GM12891 (cell line): Measurements from ENCODE around the gene HNRNPA2B1. TPM values are rescaled to one million over a fixed set of nuclear protein-coding genes. Genes with fewer than 3 reads are reported as not detected.

Experiments used
- DNase-seq: peaks from one replicate; pipeline ENCODE4 v3.0.0; 2011; ENCODE audit warnings: low spot score; ENCODE audit not compliant: insufficient read length
- FAIRE-seq: peaks from 2 replicates; lab custom pipeline; 2011; peaks lifted over from hg19 to GRCh38; lab: Jason Lieb, UNC
- PAX5 ChIP-seq: IDR thresholded peaks from 2 replicates; pipeline ENCODE4 v1.6.1; 2011; ENCODE audit warnings: low read length, moderate library complexity, mild to moderate bottlenecking; ENCODE audit not compliant: insufficient read depth, severe bottlenecking
- POLR2A ChIP-seq: IDR thresholded peaks from 2 replicates; pipeline ENCODE4 v1.6.1; 2011; ENCODE audit warnings: low read depth, low read length, control low read depth
- POLR2AphosphoS5 ChIP-seq: IDR thresholded peaks from 2 replicates; pipeline ENCODE4 v1.6.1; 2011; ENCODE audit warnings: low read depth, low read length, control low read depth
- POU2F2 ChIP-seq: IDR thresholded peaks from 2 replicates; pipeline ENCODE4 v1.6.1; 2011; ENCODE audit warnings: low read depth, mild to moderate bottlenecking, control low read depth, low read length, moderate library complexity
- SPI1 ChIP-seq: IDR thresholded peaks from 2 replicates; pipeline ENCODE4 v1.6.1; 2011; ENCODE audit warnings: low read depth, low read length, control low read depth
- TAF1 ChIP-seq: IDR thresholded peaks from 2 replicates; pipeline ENCODE4 v1.6.1; 2011; ENCODE audit warnings: low read depth, low read length, control low read depth
- polyA plus RNA-seq: library from polyadenylated mRNA; unstranded; fragments of >200 nt; gene quantifications from one replicate; pipeline ENCODE4 v1.2.1, GENCODE V29; 2012; ENCODE audit warnings: low read depth, missing spikeins, inconsistent platforms; ENCODE audit not compliant: missing spikeins

Gene HNRNPA2B1
- polyA plus RNA-seq, result 848 TPM

DNA sequence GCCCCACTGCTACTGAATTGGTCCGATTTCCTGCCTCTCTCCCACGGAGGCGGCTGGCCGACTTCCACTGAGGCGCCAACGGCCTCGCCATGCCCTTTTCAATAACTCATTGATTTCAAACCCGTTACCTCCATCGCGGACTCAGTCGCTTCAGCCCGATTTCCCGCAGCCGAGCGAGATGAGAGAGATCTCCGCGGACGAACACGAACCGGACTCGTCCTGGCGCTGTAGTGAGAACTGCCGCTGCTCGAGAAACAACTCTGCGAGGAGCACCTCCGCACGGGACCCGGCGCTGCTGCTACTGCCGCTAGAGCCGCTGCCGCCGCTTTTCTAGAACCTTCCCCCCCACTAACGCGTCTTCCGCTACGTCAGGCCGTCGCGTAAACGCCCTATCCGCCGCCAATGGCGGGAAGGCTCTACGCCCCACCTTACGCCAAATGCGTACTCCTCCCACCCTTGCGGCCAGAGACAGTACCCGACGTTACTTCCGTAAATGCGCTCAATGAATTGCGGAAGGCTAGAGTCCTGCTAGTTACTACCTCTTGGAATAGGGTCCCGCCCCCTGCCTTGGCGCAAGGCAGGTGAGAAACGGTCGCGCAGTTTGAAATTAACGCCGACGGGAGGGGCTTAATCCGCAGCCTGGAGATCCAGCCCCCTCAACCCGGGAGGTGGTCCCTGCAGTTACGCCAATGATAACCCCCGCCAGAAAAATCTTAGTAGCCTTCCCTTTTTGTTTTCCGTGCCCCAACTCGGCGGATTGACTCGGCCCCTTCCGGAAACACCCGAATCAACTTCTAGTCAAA is at the start of gene HNRNPA2B1:
Gene HNRNPA2B1, minus strand, starts transcription at position 303 of the 803 bp plus-strand sequence. Its CDS starts 169 bp downstream, at position 134.
- DNase-seq (peak; percentile 55), FAIRE-seq (peak; percentile 98)
- peak; percentile 40 for TF ChIP-seq SPI1
- peak; percentile 98 for TF ChIP-seq TAF1
- peak; percentile 100 for TF ChIP-seq POLR2A
- no peak for TF ChIP-seq PAX5
- peak; percentile 100 for TF ChIP-seq POLR2AphosphoS5
- peak; percentile 97 for TF ChIP-seq POU2F2

DNA sequence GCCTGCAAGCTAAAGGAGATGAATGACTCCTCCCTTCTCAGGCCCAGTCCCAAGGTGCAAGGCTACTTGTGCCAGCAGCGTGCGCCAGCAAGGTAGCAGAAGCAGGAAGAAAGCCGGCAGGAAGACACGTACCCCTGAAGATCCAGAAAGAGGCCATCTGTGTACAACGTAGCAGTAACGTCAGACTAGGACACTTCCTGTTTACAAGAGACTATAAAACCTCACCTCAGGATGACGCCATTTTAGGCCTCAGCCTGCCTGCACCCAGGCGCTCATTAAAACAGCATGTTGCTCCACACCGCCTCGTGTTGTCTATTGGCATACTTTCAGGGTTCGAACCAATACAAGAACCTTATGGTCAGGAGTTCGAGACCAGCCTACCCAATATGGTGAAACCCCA is 49.7 kb upstream of the HNRNPA2B1 start:
- FAIRE-seq, result no peak
- no peak for DNase-seq
- TF ChIP-seq POU2F2, result no peak
- TF ChIP-seq SPI1, result no peak
- TF ChIP-seq POLR2A, result no peak
- no peak for TF ChIP-seq POLR2AphosphoS5
- no peak for TF ChIP-seq PAX5
- no peak for TF ChIP-seq TAF1

DNA sequence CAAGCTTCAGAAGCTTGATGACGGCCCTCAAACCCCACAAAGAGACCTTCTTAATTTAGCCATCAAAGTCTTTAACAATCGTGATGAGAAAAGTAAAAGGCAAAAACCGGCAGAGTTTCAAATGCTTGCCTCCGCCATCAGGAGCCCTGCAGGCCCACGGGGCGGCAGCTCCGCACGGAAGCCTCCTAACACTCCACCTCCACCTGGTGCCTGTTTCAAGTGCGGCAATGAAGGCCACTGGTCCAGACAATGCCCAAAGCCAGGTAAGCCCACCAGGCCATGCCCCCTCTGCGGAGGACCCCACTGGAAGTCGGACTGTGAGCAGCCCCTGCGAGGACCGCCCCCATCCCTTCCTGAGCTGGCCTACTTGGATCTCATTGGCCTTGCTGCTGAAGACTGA is 44.6 kb upstream of the HNRNPA2B1 start:
- no peak for FAIRE-seq
- no peak for DNase-seq
- TF ChIP-seq POU2F2 (no peak), POLR2AphosphoS5 (no peak), TAF1 (no peak), SPI1 (no peak), PAX5 (no peak), POLR2A (no peak)

DNA sequence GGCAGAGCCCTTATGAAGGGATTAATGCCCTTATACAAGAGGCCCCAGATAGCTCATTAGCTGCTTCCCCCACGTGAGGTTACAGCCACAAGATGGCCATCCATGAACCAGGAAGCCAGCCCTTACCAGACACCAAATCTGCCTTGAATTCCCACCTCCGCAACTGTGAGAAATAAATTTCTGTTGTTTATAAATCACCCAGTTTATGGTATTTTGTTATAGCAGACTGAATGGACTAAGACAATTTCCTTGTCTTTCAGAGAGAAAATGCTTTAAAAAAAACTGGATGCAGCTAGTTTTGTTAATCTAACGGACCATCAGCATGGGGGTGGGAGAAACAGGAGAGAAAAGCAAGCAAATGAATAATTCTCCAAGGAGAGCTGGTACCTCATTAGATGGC is 37.5 kb upstream of the HNRNPA2B1 start:
- FAIRE-seq (no peak), DNase-seq (no peak)
- TF ChIP-seq SPI1, result no peak
- no peak for TF ChIP-seq PAX5
- no peak for TF ChIP-seq POU2F2
- TF ChIP-seq POLR2A, result no peak
- no peak for TF ChIP-seq TAF1
- TF ChIP-seq POLR2AphosphoS5, result no peak

DNA sequence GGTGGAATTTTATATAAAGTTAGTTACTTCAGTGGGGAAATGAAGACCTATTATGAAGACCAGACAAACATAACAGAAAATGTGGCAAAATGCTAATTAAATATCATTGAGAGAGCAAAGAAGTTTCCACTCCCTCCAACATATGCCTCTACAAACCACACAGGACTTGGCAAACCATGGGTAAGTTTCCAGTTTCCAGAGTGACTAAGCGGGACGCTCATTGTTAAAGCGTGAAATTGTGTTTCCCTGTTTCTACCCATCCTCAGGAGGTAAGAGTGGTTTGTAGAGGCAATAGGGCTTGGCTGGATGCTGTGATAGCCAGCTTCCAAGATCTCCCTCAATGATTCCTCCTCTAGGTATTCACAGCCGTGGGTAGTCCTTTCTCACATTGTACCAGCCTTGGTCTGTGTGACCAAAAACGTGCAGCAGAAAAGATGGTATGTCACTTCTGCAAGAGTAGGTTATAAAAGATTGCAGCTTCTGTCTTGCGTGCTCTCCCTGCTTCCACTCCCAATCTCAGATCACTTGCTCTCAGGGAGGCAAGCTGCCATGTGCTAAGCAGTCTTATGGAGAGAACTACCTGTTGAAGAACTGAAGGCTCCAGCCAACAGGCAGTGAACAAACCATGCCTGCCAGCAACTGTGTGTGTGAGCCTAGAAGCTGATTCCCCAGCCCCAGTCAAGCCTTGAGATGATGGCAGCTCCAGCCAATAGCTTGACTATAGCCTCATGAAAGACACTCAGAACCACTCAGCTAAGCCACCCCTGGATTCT is 36.7 kb upstream of the HNRNPA2B1 start:
- no peak for DNase-seq

DNA sequence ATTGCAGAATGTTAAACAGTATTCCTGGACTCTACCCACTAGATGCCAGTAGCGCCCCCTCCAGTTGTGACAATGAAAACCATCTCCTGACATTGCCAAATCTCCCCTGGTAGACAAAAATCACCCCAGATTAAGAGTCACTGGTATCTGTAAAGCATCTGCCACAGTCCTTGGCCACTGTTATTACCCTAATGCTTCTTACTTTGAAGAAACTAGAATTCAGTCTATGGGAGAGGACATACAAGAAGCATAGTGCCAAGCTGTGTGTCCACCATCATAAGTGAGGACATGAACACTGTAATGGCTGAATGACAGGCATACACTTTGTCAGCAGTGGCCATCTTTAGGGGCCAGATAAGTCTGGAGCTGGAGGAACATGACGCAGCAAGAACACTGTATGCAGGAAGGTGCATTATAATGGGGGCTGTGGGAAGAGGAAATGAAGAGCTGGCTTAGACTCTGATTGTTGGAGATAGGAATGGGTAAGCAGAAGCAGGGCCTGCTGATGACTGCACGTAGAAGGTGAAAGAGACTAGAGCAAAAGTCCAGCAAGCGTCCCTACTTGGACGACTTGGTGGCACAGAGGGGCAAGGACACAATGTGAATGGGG is 33.5 kb upstream of the HNRNPA2B1 start:
- DNase-seq, result no peak
- FAIRE-seq, result no peak
- TF ChIP-seq SPI1, result no peak
- TF ChIP-seq POLR2A, result no peak
- no peak for TF ChIP-seq POLR2AphosphoS5
- no peak for TF ChIP-seq TAF1
- no peak for TF ChIP-seq PAX5
- TF ChIP-seq POU2F2, result no peak

More for the DNA sequence above, 36.7 kb upstream of the HNRNPA2B1 start:
- no peak for FAIRE-seq
- TF ChIP-seq POLR2AphosphoS5 (no peak), POLR2A (no peak), TAF1 (no peak), PAX5 (no peak), SPI1 (no peak), POU2F2 (no peak)

DNA sequence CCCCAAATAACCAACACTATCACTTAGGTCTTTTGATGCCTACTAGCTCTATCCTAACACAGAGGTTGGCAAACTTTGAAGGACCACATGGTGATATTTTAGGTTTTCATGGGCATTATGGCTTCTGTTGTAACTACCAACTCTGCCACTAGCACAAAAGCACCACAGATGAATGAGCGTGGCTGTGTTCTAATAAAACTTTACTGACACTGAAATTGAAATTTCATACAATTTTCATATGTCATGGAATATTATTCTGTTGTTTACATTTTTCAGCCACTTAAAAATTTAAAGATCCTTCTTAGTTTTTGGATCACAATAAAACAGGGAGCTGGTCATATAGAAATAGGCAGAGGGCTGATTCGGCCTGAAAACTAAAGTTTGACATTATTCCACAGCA is 27.4 kb upstream of the HNRNPA2B1 start:
- DNase-seq, result no peak
- TF ChIP-seq POU2F2 (no peak), PAX5 (no peak), POLR2A (no peak)
- no peak for FAIRE-seq

DNA sequence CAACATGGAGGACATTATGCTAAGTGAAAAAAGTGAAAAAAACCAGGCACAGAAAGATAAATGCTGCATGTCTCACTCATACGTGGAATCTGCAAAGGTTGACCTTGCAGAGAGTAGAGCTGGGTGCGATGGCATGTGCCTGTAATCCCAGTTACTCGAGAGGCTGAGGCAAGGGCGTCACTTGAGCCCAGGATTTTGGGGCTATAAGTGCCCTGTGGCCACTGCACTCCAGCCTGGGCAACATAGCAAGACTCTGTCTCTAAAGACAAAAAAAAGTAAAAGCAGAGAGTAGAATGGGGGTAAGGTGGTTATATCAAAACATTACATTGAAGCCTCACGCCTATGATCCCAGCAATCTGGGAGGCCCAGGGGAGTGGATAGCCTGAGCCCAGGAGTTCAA is 23.8 kb upstream of the HNRNPA2B1 start:
- FAIRE-seq, result no peak
- DNase-seq, result no peak
- no peak for TF ChIP-seq POLR2AphosphoS5
- no peak for TF ChIP-seq POU2F2
- TF ChIP-seq TAF1, result no peak
- TF ChIP-seq PAX5, result no peak
- TF ChIP-seq POLR2A, result no peak
- no peak for TF ChIP-seq SPI1

DNA sequence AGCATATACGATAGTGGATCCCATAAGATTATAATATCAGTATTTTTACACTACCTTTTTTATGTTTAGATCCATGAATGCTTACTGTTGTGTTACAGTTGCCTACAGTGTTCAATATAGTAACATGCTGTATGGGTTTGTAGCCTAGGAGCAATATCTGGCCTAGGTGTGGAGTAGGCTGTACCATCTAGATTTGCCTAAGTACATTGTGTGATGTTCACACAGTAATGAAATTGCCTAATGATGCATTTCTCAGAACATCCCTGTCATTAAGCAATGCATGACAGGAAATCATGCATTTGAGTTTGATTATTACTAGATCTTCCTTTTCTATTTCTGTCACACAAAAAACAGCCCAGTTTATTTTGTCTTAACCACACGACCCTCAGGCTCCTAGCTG is 15.5 kb upstream of the HNRNPA2B1 start:
- DNase-seq (no peak), FAIRE-seq (no peak)
- TF ChIP-seq POLR2AphosphoS5 (no peak), PAX5 (no peak), SPI1 (no peak), POLR2A (no peak), TAF1 (no peak), POU2F2 (no peak)
